Kidney epithelial cell (primary cell): Measurements from ENCODE around the gene GLOD5. TPM values are rescaled to one million over a fixed set of nuclear protein-coding genes. Genes with fewer than 3 reads are reported as not detected.

Source experiments
- DNase-seq: peaks from one replicate; pipeline ENCODE4 v3.0.0-alpha.2; 2010; ENCODE audit warnings: low read depth
- H3K27me3 ChIP-seq: 2 replicates; pipeline ENCODE4 v1.6.0; 2011; ENCODE audit warnings: low read length; ENCODE audit not compliant: control insufficient read depth, insufficient read depth
- H3K36me3 ChIP-seq: 2 replicates; pipeline ENCODE4 v1.5.1; 2011; ENCODE audit warnings: low read length; ENCODE audit not compliant: control insufficient read depth, insufficient read depth
- H3K4me3 ChIP-seq: 2 replicates; pipeline ENCODE4 v1.5.1; 2011; ENCODE audit warnings: low read depth, mild to moderate bottlenecking, control low read depth, low read length
- total RNA-seq: library from RNA; depleted of rRNA; stranded (reverse); fragments of >200 nt; gene quantifications from 2 replicates; pipeline ENCODE4 v1.2.3, GENCODE V29; 2015
- TF ChIP-seq, protein P1 (sequence below): IDR thresholded peaks from 2 replicates; pipeline ENCODE4 v1.5.1; 2011; ENCODE audit warnings: mild to moderate bottlenecking, moderate library complexity, low read length, control low read depth, inconsistent platforms; ENCODE audit not compliant: insufficient read depth, poor library complexity, severe bottlenecking

GLOD5 gene
- total RNA-seq, 1 donor from 2014 or later, result not detected

DNA sequence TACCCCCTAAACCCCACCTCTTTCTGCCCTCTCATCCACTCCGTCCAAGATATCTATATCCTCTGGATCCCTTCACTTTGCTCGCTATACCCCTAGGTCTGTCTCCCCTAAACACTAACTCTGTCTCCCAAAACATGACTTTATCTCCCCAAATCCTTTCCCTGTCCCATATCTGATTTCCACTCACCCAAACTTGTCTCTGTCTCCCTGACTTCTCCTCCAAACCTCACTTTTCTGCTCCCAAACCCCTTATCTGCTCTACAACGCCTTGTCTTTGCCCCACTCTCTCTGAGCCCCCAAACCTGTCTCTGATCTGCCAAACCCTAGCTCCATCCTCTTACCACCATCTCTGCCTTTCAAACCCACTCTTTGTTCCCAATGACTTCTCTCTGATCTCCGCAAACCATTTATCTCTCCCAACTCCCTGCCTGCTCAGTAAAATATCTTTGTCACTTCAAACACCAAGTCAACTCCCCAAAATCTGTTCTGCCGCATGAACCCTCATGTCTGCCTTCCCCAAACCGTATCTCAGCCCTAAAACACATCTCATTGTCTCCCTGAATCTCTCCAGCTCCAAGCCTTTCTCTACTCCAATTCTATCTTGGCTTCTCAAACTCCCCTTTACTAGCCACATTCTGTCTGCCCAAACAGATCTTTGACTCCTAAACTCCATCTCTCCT is 25.4 kb downstream of the GLOD5 start:
- H3K27me3 ChIP-seq, result no peaks in the 10 kb centered on the region
- no peak for DNase-seq
- H3K4me3 ChIP-seq, result no peak overlapping the region
- TF ChIP-seq, protein P1, sequence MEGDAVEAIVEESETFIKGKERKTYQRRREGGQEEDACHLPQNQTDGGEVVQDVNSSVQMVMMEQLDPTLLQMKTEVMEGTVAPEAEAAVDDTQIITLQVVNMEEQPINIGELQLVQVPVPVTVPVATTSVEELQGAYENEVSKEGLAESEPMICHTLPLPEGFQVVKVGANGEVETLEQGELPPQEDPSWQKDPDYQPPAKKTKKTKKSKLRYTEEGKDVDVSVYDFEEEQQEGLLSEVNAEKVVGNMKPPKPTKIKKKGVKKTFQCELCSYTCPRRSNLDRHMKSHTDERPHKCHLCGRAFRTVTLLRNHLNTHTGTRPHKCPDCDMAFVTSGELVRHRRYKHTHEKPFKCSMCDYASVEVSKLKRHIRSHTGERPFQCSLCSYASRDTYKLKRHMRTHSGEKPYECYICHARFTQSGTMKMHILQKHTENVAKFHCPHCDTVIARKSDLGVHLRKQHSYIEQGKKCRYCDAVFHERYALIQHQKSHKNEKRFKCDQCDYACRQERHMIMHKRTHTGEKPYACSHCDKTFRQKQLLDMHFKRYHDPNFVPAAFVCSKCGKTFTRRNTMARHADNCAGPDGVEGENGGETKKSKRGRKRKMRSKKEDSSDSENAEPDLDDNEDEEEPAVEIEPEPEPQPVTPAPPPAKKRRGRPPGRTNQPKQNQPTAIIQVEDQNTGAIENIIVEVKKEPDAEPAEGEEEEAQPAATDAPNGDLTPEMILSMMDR, result no peak
- H3K36me3 ChIP-seq, result no peaks in the 10 kb centered on the region

DNA sequence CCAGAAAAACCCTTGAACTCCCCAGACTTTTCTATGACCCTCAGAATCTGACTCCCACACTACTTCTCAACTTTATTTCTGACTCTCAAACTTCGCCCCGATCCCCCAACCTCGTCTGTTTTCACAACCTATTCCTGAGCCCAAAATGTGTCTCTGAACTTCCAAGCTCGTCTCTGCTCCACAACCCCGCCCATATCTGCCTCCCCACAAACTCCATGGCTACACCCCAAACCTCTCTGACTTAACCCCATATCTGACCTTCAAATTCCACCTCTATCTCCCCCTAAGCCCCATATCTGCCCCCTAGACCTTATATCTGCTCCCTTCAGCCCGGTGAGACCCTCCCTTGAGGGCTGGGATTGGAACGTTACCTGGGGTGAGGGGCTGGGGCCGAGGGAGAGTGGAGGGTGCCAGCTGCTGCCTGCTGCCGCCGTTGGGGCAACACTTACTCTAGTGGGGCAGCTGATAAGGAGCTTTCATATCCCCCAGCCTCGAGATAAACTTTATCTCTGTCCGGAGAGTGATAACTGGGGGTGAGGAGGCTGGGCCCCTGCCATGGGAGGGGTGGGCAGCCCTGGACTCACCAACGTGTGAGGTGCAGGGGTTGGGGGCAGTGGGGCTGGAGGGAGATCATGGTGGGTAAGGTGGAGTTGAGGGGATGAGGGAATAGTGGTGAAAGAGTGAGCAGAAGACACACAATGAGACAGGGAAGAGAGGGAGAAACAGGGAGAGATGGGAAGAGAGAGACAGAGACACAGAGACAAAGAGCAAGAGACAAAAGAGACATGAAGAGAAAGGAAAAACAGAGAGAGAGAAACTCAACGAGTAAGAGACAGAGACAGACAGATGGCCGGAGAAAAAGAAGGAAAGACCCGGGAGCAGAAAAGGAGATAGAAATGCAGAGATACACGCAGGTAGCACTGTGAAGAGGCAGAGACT is 26.2 kb downstream of the GLOD5 start:
- no peak overlapping the region for H3K4me3 ChIP-seq
- TF ChIP-seq, protein P1, result no peak
- no peak for DNase-seq
- no peaks in the 10 kb centered on the region for H3K36me3 ChIP-seq
- H3K27me3 ChIP-seq, result no peaks in the 10 kb centered on the region

DNA sequence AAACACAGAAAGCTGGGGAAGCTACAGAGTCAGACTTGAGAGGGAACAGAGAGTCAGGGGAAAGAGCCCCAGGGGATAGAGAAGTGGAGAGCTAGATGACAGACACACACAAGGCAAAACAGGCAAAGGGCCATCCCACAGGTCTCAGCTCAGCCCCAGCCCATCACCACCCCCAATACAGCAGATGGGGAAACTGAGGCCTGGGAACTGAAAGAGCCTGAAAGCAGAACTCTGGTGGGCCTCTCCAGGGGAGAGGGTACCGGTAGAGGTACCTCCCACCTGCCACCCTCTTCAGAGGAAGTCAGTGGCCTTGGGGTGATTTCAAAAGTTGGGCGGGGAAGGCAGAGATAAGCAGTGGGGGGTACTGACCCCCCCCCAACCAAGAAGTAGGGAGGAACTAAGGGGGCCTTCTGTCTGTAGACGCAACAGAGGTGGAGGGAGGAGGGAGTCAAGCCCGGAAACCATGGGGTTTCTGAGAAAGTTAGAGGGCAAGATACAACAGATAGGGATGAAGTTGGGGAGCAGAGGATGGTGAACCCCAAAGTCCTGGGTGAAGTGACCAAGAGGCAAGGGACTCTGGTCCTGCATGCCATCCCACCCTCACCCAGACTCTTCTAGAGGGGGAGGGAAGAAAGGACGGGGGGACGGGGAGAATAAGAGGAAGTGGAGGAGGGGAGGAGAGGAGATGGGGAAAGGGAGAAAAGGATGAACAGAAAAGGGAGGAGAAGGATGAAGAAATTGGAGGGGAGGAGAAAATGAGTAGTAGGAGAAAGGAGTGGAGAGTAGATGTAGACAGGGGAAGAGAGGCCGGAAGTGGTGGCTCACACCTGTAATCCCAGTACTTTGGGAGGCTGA is 28.0 kb downstream of the GLOD5 start:
- TF ChIP-seq, protein P1, result no peak
- Histone ChIP-seq H3K27me3 (no peaks in the 10 kb centered on the region), H3K36me3 (no peaks in the 10 kb centered on the region), H3K4me3 (no peak overlapping the region)
- DNase-seq, result no peak

DNA sequence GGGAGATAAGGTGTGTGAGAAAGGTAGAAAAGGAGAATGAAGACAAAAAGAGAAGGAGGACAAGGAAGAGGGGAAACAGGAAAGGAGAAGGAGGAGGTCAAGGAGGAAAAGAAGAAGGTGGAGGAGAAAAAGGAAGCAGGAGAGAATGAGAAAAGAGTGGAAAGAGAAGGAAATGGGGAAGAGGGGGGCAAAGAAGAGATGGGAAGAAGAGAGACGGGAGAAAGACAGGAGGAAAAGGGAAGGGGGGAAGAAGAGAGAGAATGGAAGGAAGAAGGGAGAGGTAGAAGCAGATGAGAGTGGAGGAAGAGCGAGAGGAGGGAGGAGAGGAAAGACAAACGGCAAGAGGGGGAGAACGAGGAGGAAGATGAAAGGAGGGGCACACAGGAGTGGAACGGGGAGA is 28.9 kb downstream of the GLOD5 start:
- H3K36me3 ChIP-seq, result no peaks in the 10 kb centered on the region
- H3K27me3 ChIP-seq, result no peaks in the 10 kb centered on the region
- TF ChIP-seq, protein P1, result no peak
- no peak for DNase-seq
- H3K4me3 ChIP-seq, result no peak overlapping the region

DNA sequence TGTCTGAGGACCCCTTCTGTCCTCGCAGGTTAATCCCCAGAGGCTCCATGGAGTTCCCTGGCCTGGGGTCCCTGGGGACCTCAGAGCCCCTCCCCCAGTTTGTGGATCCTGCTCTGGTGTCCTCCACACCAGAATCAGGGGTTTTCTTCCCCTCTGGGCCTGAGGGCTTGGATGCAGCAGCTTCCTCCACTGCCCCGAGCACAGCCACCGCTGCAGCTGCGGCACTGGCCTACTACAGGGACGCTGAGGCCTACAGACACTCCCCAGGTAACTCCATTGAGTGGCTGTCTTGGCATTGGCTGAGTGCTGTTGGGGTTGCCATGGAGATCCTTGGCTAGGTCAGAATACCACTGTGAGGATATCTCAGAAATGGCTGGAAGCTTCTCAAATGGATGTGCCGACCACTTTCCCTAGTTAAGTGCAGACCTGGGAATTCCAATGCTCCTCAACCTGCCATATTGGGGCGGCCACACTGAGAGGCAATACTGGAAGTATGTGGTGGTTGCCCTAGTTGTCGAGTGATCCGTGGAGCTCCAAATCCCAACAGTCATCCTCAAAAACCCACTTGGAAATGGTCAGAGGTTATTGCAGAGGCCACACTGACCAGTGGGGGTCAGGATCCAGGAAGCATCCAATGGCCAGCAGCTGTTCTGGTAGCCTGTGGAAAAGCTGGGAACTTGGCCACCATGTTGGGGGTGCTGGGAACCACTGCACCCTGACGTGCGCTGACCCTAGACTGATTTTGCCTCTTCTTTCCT is 29.7 kb downstream of the GLOD5 start:
- DNase-seq, result no peak

More for the DNA sequence above, 29.7 kb downstream of the GLOD5 start:
- TF ChIP-seq, protein P1, result no peak
- no peak overlapping the region for H3K4me3 ChIP-seq
- H3K36me3 ChIP-seq, result no peaks in the 10 kb centered on the region
- no peaks in the 10 kb centered on the region for H3K27me3 ChIP-seq
